Chondrocyte (in vitro differentiated cells): ENCODE results near the gene TMEM130. TPM values are rescaled to one million over a fixed set of nuclear protein-coding genes. Genes with fewer than 3 reads are reported as not detected.

Source experiments
- DNase-seq: peaks from one replicate; pipeline ENCODE4 v3.0.0; 2021; ENCODE audit warnings: mixed read lengths, low spot score
- H3K27ac Mint-ChIP-seq: one replicate; pipeline ENCODE4 v1.8.0; 2021; ENCODE audit warnings: mild to moderate bottlenecking, moderate library complexity, mixed read lengths; ENCODE audit not compliant: unreplicated experiment
- H3K27me3 Mint-ChIP-seq: 2 replicates; pipeline ENCODE4 v1.8.0; 2021; ENCODE audit warnings: low read depth, mixed read lengths
- H3K36me3 Mint-ChIP-seq: 2 replicates; pipeline ENCODE4 v1.8.0; 2021; ENCODE audit warnings: low read depth, mixed read lengths
- H3K4me1 Mint-ChIP-seq: 2 replicates; pipeline ENCODE4 v1.8.0; 2021; ENCODE audit warnings: low read depth, mild to moderate bottlenecking, mixed read lengths
- H3K4me3 Mint-ChIP-seq: one replicate; pipeline ENCODE4 v1.8.0; 2021; ENCODE audit warnings: mild to moderate bottlenecking, moderate library complexity, mixed read lengths; ENCODE audit not compliant: unreplicated experiment
- H3K9me3 Mint-ChIP-seq: 2 replicates; pipeline ENCODE4 v1.8.0; 2021; ENCODE audit warnings: low read depth, mixed read lengths
- total RNA-seq: library from RNA; stranded (reverse); gene quantifications from 3 replicates; pipeline ENCODE4 v1.2.1, GENCODE V29; 2021
- TF ChIP-seq, protein P1 (sequence below): fragments of 200-600 bp; sonication (generic); IDR thresholded peaks from 2 replicates; pipeline ENCODE4 v1.5.0; 2021; ENCODE audit warnings: antibody characterized with exemption, mild to moderate bottlenecking, moderate library complexity

TMEM130 gene
- total RNA-seq, 1 donor from 2014 or later = 19.7 TPM

DNA sequence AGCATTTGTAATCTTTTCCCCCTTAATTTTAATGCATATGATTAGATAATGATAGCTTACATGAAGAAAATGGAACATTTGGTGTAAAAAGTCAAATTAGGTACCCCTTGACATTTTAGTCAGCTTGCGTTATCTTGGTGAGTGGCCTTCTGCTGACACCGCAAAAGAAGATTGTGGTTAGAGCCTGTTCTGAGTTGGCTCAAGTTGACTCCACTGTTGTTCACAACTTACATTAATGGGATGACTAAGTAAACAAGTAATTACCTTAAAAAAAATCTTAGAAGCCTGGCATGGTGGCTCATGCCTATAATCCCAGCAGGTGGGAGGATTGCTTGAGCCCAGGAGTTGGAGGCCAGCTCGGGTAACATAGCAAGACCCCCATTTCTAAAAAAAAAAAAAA is 32.7 kb upstream of the TMEM130 start:
- no peak for DNase-seq
- TF ChIP-seq, protein P1, sequence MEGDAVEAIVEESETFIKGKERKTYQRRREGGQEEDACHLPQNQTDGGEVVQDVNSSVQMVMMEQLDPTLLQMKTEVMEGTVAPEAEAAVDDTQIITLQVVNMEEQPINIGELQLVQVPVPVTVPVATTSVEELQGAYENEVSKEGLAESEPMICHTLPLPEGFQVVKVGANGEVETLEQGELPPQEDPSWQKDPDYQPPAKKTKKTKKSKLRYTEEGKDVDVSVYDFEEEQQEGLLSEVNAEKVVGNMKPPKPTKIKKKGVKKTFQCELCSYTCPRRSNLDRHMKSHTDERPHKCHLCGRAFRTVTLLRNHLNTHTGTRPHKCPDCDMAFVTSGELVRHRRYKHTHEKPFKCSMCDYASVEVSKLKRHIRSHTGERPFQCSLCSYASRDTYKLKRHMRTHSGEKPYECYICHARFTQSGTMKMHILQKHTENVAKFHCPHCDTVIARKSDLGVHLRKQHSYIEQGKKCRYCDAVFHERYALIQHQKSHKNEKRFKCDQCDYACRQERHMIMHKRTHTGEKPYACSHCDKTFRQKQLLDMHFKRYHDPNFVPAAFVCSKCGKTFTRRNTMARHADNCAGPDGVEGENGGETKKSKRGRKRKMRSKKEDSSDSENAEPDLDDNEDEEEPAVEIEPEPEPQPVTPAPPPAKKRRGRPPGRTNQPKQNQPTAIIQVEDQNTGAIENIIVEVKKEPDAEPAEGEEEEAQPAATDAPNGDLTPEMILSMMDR = no peak
- Mint-ChIP-seq H3K9me3 (no peaks in the 10 kb centered on the region), H3K27me3 (no peaks in the 10 kb centered on the region), H3K4me1 (no peaks in the 10 kb centered on the region), H3K27ac (no peak overlapping the region), H3K4me3 (no peak overlapping the region), H3K36me3 (peaks cover 59% of the 10 kb centered on the region)

- Mint-ChIP-seq H3K4me3 (no peak overlapping the region), H3K27ac (no peak overlapping the region), H3K27me3 (no peaks in the 10 kb centered on the region), H3K9me3 (no peaks in the 10 kb centered on the region), H3K36me3 (peaks cover 62% of the 10 kb centered on the region), H3K4me1 (no peaks in the 10 kb centered on the region)
- no peak for DNase-seq
- TF ChIP-seq, protein P1 = no peak
Measured at GRCh38 chr7:98900815-98901214, 31.0 kb upstream of the TMEM130 start.

- H3K4me3 Mint-ChIP-seq = no peak overlapping the region
- H3K27me3 Mint-ChIP-seq = no peaks in the 10 kb centered on the region
- TF ChIP-seq, protein P1 = no peak
- H3K9me3 Mint-ChIP-seq = no peaks in the 10 kb centered on the region
- no peaks in the 10 kb centered on the region for H3K4me1 Mint-ChIP-seq
- H3K27ac Mint-ChIP-seq = no peak overlapping the region
- H3K36me3 Mint-ChIP-seq = peaks cover 57% of the 10 kb centered on the region
- no peak for DNase-seq
Measured at GRCh38 chr7:98899816-98900215, 30.0 kb upstream of the TMEM130 start.

- Mint-ChIP-seq H3K4me1 (no peaks in the 10 kb centered on the region), H3K36me3 (peaks cover 33% of the 10 kb centered on the region), H3K27ac (no peak overlapping the region), H3K9me3 (no peaks in the 10 kb centered on the region), H3K27me3 (no peaks in the 10 kb centered on the region), H3K4me3 (no peak overlapping the region)
- DNase-seq = no peak
- TF ChIP-seq, protein P1 = no peak
Measured at GRCh38 chr7:98892609-98893008, 22.8 kb upstream of the TMEM130 start.

GRCh38 chr7:98887038-98887437 is 17.2 kb upstream of the TMEM130 start:
- DNase-seq = no peak
- H3K4me1 Mint-ChIP-seq = no peaks in the 10 kb centered on the region
- peaks cover 17% of the 10 kb centered on the region for H3K36me3 Mint-ChIP-seq
- H3K9me3 Mint-ChIP-seq = no peaks in the 10 kb centered on the region
- no peaks in the 10 kb centered on the region for H3K27me3 Mint-ChIP-seq
- TF ChIP-seq, protein P1 = no peak
- H3K4me3 Mint-ChIP-seq = no peak overlapping the region
- H3K27ac Mint-ChIP-seq = no peak overlapping the region
